ENCODE results near the gene INIP.

GRCh38 chr9:112705768-112706427 lies 12.0 kb downstream of the INIP start:
- no peak for TF ChIP-seq CTCF (IDR thresholded peaks at IDR 0.05; ENCODE audit: low read length)
- no peak for TF ChIP-seq EZH2phosphoT487 (IDR thresholded peaks at IDR 0.05; ENCODE audit: low read length)
- TF ChIP-seq EZH2 (optimal IDR thresholded peaks at IDR 0.05; ENCODE audit: low read depth, low read length) = no peak

Measured in MM.1S (cell line).